ENCODE data around the gene GABRB1.

DNA sequence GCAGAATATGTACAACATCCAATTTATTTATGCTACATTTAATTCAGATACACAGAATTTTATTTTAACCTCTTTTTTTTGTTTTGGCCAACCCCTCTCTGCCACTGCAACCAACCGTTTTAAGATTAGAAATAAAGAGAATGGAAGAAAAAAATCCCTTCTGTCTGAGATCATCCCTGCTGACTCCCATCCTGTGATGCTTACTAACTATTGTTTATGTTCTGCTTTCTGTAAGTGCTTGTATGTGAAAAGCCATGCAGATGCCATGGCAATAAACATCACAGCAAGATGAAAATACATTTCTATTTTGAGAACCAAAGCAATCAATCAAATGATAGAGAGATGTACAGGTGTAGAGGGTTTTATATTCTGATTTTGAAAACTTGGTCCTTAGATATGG, 70.1 kb downstream of the GABRB1 start:
- no peak for TF ChIP-seq HOXA7 (CRISPR knock-in tag; IDR thresholded peaks at IDR 0.05)
- TF ChIP-seq, protein P1, sequence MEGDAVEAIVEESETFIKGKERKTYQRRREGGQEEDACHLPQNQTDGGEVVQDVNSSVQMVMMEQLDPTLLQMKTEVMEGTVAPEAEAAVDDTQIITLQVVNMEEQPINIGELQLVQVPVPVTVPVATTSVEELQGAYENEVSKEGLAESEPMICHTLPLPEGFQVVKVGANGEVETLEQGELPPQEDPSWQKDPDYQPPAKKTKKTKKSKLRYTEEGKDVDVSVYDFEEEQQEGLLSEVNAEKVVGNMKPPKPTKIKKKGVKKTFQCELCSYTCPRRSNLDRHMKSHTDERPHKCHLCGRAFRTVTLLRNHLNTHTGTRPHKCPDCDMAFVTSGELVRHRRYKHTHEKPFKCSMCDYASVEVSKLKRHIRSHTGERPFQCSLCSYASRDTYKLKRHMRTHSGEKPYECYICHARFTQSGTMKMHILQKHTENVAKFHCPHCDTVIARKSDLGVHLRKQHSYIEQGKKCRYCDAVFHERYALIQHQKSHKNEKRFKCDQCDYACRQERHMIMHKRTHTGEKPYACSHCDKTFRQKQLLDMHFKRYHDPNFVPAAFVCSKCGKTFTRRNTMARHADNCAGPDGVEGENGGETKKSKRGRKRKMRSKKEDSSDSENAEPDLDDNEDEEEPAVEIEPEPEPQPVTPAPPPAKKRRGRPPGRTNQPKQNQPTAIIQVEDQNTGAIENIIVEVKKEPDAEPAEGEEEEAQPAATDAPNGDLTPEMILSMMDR (IDR thresholded peaks at IDR 0.05) = no peak
- TF ChIP-seq, protein P2, sequence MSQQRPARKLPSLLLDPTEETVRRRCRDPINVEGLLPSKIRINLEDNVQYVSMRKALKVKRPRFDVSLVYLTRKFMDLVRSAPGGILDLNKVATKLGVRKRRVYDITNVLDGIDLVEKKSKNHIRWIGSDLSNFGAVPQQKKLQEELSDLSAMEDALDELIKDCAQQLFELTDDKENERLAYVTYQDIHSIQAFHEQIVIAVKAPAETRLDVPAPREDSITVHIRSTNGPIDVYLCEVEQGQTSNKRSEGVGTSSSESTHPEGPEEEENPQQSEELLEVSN (IDR thresholded peaks at IDR 0.05; ENCODE audit: borderline replicate concordance, low read depth) = no peak
- no peak for TF ChIP-seq SMC3 (IDR thresholded peaks at IDR 0.05)
- TF ChIP-seq, protein P3, sequence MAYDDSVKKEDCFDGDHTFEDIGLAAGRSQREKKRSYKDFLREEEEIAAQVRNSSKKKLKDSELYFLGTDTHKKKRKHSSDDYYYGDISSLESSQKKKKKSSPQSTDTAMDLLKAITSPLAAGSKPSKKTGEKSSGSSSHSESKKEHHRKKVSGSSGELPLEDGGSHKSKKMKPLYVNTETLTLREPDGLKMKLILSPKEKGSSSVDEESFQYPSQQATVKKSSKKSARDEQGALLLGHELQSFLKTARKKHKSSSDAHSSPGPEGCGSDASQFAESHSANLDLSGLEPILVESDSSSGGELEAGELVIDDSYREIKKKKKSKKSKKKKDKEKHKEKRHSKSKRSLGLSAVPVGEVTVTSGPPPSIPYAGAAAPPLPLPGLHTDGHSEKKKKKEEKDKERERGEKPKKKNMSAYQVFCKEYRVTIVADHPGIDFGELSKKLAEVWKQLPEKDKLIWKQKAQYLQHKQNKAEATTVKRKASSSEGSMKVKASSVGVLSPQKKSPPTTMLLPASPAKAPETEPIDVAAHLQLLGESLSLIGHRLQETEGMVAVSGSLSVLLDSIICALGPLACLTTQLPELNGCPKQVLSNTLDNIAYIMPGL (CRISPR knock-in tag; IDR thresholded peaks at IDR 0.05; ENCODE audit: borderline replicate concordance) = no peak
- TF ChIP-seq, protein P4, sequence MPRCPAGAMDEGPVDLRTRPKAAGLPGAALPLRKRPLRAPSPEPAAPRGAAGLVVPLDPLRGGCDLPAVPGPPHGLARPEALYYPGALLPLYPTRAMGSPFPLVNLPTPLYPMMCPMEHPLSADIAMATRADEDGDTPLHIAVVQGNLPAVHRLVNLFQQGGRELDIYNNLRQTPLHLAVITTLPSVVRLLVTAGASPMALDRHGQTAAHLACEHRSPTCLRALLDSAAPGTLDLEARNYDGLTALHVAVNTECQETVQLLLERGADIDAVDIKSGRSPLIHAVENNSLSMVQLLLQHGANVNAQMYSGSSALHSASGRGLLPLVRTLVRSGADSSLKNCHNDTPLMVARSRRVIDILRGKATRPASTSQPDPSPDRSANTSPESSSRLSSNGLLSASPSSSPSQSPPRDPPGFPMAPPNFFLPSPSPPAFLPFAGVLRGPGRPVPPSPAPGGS (IDR thresholded peaks at IDR 0.05) = no peak
- TF ChIP-seq CEBPB (IDR thresholded peaks at IDR 0.05) = no peak
- TF ChIP-seq POLR2A (IDR thresholded peaks at IDR 0.05; ENCODE audit: low read length) = no peak
- no peak for TF ChIP-seq SREBF2 (IDR thresholded peaks at IDR 0.05)
- TF ChIP-seq ESRRA (IDR thresholded peaks at IDR 0.05; ENCODE audit: borderline replicate concordance, low read length) = no peak
- TF ChIP-seq, protein P5, sequence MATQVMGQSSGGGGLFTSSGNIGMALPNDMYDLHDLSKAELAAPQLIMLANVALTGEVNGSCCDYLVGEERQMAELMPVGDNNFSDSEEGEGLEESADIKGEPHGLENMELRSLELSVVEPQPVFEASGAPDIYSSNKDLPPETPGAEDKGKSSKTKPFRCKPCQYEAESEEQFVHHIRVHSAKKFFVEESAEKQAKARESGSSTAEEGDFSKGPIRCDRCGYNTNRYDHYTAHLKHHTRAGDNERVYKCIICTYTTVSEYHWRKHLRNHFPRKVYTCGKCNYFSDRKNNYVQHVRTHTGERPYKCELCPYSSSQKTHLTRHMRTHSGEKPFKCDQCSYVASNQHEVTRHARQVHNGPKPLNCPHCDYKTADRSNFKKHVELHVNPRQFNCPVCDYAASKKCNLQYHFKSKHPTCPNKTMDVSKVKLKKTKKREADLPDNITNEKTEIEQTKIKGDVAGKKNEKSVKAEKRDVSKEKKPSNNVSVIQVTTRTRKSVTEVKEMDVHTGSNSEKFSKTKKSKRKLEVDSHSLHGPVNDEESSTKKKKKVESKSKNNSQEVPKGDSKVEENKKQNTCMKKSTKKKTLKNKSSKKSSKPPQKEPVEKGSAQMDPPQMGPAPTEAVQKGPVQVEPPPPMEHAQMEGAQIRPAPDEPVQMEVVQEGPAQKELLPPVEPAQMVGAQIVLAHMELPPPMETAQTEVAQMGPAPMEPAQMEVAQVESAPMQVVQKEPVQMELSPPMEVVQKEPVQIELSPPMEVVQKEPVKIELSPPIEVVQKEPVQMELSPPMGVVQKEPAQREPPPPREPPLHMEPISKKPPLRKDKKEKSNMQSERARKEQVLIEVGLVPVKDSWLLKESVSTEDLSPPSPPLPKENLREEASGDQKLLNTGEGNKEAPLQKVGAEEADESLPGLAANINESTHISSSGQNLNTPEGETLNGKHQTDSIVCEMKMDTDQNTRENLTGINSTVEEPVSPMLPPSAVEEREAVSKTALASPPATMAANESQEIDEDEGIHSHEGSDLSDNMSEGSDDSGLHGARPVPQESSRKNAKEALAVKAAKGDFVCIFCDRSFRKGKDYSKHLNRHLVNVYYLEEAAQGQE (IDR thresholded peaks at IDR 0.05) = no peak
